ENCODE results near the gene MYH9.
"Not testable (repeated sequence)": the region's sequence is repeated elsewhere in the genome, so short reads cannot be mapped to it uniquely, and the experiment has no call there.

DNA sequence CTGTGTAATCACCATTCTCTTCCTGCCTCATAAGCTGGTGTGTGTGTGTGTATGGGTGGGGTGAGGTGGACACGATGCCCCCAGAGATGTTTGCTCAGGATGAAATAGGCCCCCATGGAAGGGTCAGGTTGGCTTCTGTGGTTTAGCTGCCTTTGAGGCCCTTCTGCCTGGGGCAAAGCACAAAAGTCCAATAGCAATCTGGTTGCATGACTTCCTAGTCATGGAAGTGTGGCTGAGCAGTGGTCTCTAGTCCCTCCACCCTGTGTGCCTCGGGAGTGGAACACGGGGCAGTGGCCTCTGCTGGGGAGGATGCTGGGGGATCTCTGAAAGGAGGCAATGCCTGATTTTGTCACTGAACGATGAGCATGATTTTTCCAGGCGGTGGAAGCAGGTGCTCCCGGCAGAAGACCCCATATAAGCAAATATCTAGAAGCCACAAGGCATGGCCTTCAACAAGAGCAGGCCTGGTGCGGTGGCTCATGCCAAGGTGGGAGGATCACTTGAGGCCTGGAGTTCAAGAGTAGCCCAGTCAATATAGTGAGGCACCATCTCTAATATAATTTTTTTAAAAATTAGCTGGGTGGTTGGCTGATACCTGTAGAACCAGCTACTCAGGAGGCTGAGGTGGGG lies 135.7 kb downstream of the MYH9 start:
- not testable (repeated sequence) for TF ChIP-seq EZH2 (IDR thresholded peaks at IDR 0.05; ENCODE audit: borderline replicate concordance, insufficient read depth, low read depth, low read length, poor library complexity, severe bottlenecking)
- TF ChIP-seq, protein P1, sequence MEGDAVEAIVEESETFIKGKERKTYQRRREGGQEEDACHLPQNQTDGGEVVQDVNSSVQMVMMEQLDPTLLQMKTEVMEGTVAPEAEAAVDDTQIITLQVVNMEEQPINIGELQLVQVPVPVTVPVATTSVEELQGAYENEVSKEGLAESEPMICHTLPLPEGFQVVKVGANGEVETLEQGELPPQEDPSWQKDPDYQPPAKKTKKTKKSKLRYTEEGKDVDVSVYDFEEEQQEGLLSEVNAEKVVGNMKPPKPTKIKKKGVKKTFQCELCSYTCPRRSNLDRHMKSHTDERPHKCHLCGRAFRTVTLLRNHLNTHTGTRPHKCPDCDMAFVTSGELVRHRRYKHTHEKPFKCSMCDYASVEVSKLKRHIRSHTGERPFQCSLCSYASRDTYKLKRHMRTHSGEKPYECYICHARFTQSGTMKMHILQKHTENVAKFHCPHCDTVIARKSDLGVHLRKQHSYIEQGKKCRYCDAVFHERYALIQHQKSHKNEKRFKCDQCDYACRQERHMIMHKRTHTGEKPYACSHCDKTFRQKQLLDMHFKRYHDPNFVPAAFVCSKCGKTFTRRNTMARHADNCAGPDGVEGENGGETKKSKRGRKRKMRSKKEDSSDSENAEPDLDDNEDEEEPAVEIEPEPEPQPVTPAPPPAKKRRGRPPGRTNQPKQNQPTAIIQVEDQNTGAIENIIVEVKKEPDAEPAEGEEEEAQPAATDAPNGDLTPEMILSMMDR (IDR thresholded peaks at IDR 0.05): not testable (repeated sequence)
